ENCODE measurements around the gene HPS1. TPM values are rescaled to one million over a fixed set of nuclear protein-coding genes. Genes with fewer than 3 reads are reported as not detected.

The HPS1 gene
- total and polyA plus RNA-seq, 2 of the 8 experiments (the other 6 are each of a cell fraction or from before 2014, with no cell fraction given) = 38.7 to 61.7 TPM

- FAIRE-seq (no peak), DNase-seq (ENCODE audit: low read depth in 1 of 2, low spot score in 2 of 2) (no peak)
- CTCF ChIA-PET (ENCODE audit: partially characterized antibody) = interaction anchor here (0.6 to 1.6 kb wide), 3 partner anchors 10 to 196 kb away, joined by 3 to 6 read pairs (median 4); no protein-coding TSS in a partner anchor
- no peak overlapping the region for H2BK12ac ChIP-seq (ENCODE audit: low read depth, low read length)
- H3K79me2 ChIP-seq (ENCODE audit: control insufficient read depth in 1 of 2, insufficient read depth in 2 of 2, low read length in 2 of 2) = no peaks in the 10 kb centered on the region
- TF ChIP-seq JUN (IDR thresholded peaks at IDR 0.05; ENCODE audit: low read depth, low read length) (no peak), CBX8 (IDR thresholded peaks at IDR 0.05; ENCODE audit: borderline replicate concordance, low read depth, low read length) (no peak), JUND (IDR thresholded peaks at IDR 0.05; ENCODE audit: low read length) (no peak), MAFK (IDR thresholded peaks at IDR 0.05; ENCODE audit: low read depth, low read length) (no peak), RBBP5 (IDR thresholded peaks at IDR 0.05; ENCODE audit: borderline replicate concordance, low read depth, low read length) (no peak), PHF8 (conservative IDR thresholded peaks at IDR 0.05; ENCODE audit: low read depth, low read length) (no peak)
- H3K4ac ChIP-seq (replicated peaks; ENCODE audit: insufficient read length, low read depth, low read length) = no peak overlapping the region
- no peaks in the 10 kb centered on the region for H3K79me1 ChIP-seq (ENCODE audit: low read depth, low read length)
- H2BK20ac ChIP-seq (ENCODE audit: low read length) = no peak overlapping the region
- no peak overlapping the region for H4K91ac ChIP-seq (replicated peaks; ENCODE audit: insufficient read length, low read length)
- H4K8ac ChIP-seq (ENCODE audit: extremely low read depth, insufficient read depth, low read length) = peak overlapping the region; percentile 37; the same call in 1 of the 2 replicates
- H3K23me2 ChIP-seq (ENCODE audit: low read depth, low read length) = no peaks in the 10 kb centered on the region
- H2BK5ac ChIP-seq (ENCODE audit: low read depth, low read length) = no peak overlapping the region
- H3K4me1 ChIP-seq (replicated peaks in 1 of 4; ENCODE audit: control insufficient read depth in 3 of 4, insufficient read depth in 4 of 4, low read length in 3 of 4) = peaks cover 2 to 6% (median 4%) of the 10 kb centered on the region in 4 experiments; a peak in 3 of 7 replicates
- H3K23ac ChIP-seq (ENCODE audit: insufficient read length) = no peak overlapping the region
- no peak overlapping the region for H3K27ac ChIP-seq (ENCODE audit: low read depth, low read length)
- H2BK15ac ChIP-seq (ENCODE audit: low read length) = no peak overlapping the region
- WGBS, 2 experiments (ENCODE audit: extremely low coverage in 1 of 2, insufficient coverage in 1 of 2, insufficient read length in 1 of 2, insufficient replicate concordance in 2 of 2, low coverage in 1 of 2, low lambda C conversion rate in 2 of 2, missing lambda C conversion rate in 1 of 2) = 98% methylated on average over 9 of the region's 9 CpGs; no CpG with 5 or more reads in 1 of the 2 experiments
- H2BK120ac ChIP-seq (replicated peaks; ENCODE audit: low read depth, low read length) = no peak overlapping the region
- H4K20me1 ChIP-seq (replicated peaks in 1 of 2; ENCODE audit: control insufficient read depth in 1 of 2, insufficient read depth in 2 of 2, low read length in 2 of 2) = no peaks in the 10 kb centered on the region
- POLR2A ChIA-PET (ENCODE audit: partially characterized antibody) = interaction anchor here (1.0 kb wide), 1 partner anchor 23 kb away, joined by 3 read pairs; no protein-coding TSS in a partner anchor
- H2AK5ac ChIP-seq (ENCODE audit: low read depth, low read length) = no peak overlapping the region
- no peak overlapping the region for H3K4me2 ChIP-seq (ENCODE audit: insufficient read depth in 1 of 2, low read depth in 2 of 2, low read length in 2 of 2)
- H3K9me3 ChIP-seq (ENCODE audit: insufficient read depth in 2 of 2, low read depth in 1 of 2, low read length in 1 of 2) = no peaks in the 10 kb centered on the region
- H3K27me3 ChIP-seq (replicated peaks in 1 of 4; ENCODE audit: control insufficient read depth in 3 of 4, extremely low read depth in 1 of 4, insufficient read depth in 3 of 4, low read length in 3 of 4) = no peaks in the 10 kb centered on the region
- no peak overlapping the region for H4K5ac ChIP-seq (ENCODE audit: insufficient read length, low read depth, low read length)
- H2AFZ ChIP-seq (ENCODE audit: low read length) = no peak overlapping the region
- H3K36me3 ChIP-seq (ENCODE audit: control insufficient read depth in 2 of 4, insufficient read depth in 4 of 4, low read length in 3 of 4) = no peaks in the 10 kb centered on the region
- no peak overlapping the region for H3K4me3 ChIP-seq (ENCODE audit: extremely low read depth in 1 of 4, insufficient read depth in 2 of 4, low read depth in 3 of 4, low read length in 4 of 4)
- H3K56ac ChIP-seq (replicated peaks; ENCODE audit: insufficient read length, low read depth, low read length) = no peak overlapping the region
- no peak overlapping the region for H3K18ac ChIP-seq (ENCODE audit: extremely low read depth, low read length)
- H3K14ac ChIP-seq (ENCODE audit: insufficient read length) = no peak overlapping the region
- no peak overlapping the region for H3K9ac ChIP-seq (replicated peaks in 1 of 4; ENCODE audit: extremely low read depth in 1 of 4, low read depth in 3 of 4, low read length in 3 of 4)
These were observed 62.1 kb downstream of the HPS1 start for GRCh38 chr10:98384531-98385133.

Data from H1 (cell line).